ENCODE results near the gene CIZ1.

The CIZ1 gene

GRCh38 chr9:128142061-128142460 lies 49.3 kb downstream of the CIZ1 start:
- WGBS, 2 donors (ENCODE audit: extremely low coverage in 2 of 2, insufficient read length in 2 of 2, insufficient replicate concordance in 1 of 2), result no CpG with 5 or more reads among the region's 4 CpGs
- peak overlapping the region; percentile 68 for H4K91ac ChIP-seq (ENCODE audit: low read depth, low read length, poor library complexity)
- peak overlapping the region; percentile 27 for H3K18ac ChIP-seq (ENCODE audit: low read length)
- H2BK15ac ChIP-seq (ENCODE audit: low read length), result no peak overlapping the region
- H3K27me3 ChIP-seq (ENCODE audit: control insufficient read depth in 3 of 3, insufficient read depth in 3 of 3, low read depth in 1 of 3, low read length in 3 of 3), result peaks cover 0 to 3% (median 0%) of the 10 kb centered on the region in 3 experiments
- no peak overlapping the region for H2BK120ac ChIP-seq (ENCODE audit: low read depth, low read length)
- H2BK5ac ChIP-seq (ENCODE audit: low read length), result no peak overlapping the region
- H3K23ac ChIP-seq (ENCODE audit: low read depth, low read length, poor library complexity), result peak overlapping the region; percentile 44
- H3K79me1 ChIP-seq (ENCODE audit: low read depth, low read length), result no peaks in the 10 kb centered on the region
- no peak overlapping the region for H3K9ac ChIP-seq (ENCODE audit: low read depth, low read length, poor library complexity)
- no peak overlapping the region for H3K4me3 ChIP-seq (ENCODE audit: low read length in 2 of 2)
- no peak overlapping the region for H3K4me2 ChIP-seq (ENCODE audit: insufficient read depth, low read length, poor library complexity, severe bottlenecking)
- no peak overlapping the region for H3K14ac ChIP-seq (ENCODE audit: low read length)
- H3K9me3 ChIP-seq (replicated peaks in 1 of 2; ENCODE audit: control insufficient read depth in 2 of 2, insufficient read depth in 1 of 2, low read depth in 1 of 2, low read length in 2 of 2), result no peaks in the 10 kb centered on the region
- H3K27ac ChIP-seq (replicated peaks; ENCODE audit: low read length), result no peak overlapping the region
- peaks cover 2 to 4% of the 10 kb centered on the region in 2 donors for H3K4me1 ChIP-seq (ENCODE audit: control insufficient read depth in 2 of 2, insufficient read depth in 1 of 2, low read depth in 1 of 2, low read length in 2 of 2)
- no peak overlapping the region for H2BK12ac ChIP-seq (ENCODE audit: low read length)
- H4K8ac ChIP-seq (ENCODE audit: low read depth, low read length), result no peak overlapping the region
- H2AFZ ChIP-seq (ENCODE audit: low read length), result peak overlapping the region; percentile 57
- no peak for DNase-seq (ENCODE audit: low spot score)
- H3K36me3 ChIP-seq (replicated peaks in 1 of 2; ENCODE audit: control insufficient read depth in 2 of 2, insufficient read depth in 2 of 2, low read length in 2 of 2), result no peaks in the 10 kb centered on the region
- no peak overlapping the region for H2AK5ac ChIP-seq (ENCODE audit: low read depth, low read length)
- no peak overlapping the region for H3K4ac ChIP-seq (ENCODE audit: low read length)

- H3K27ac ChIP-seq (replicated peaks; ENCODE audit: low read length), result no peak overlapping the region
- H3K79me1 ChIP-seq (ENCODE audit: low read depth, low read length), result no peaks in the 10 kb centered on the region
- WGBS, 2 donors (ENCODE audit: extremely low coverage in 2 of 2, insufficient read length in 2 of 2, insufficient replicate concordance in 1 of 2), result no CpG with 5 or more reads among the region's 3 CpGs
- no peak overlapping the region for H3K14ac ChIP-seq (ENCODE audit: low read length)
- no peak overlapping the region for H2BK5ac ChIP-seq (ENCODE audit: low read length)
- no peak overlapping the region for H4K91ac ChIP-seq (ENCODE audit: low read depth, low read length, poor library complexity)
- no peak overlapping the region for H3K4ac ChIP-seq (ENCODE audit: low read length)
- no peak overlapping the region for H3K18ac ChIP-seq (ENCODE audit: low read length)
- no peak for DNase-seq (ENCODE audit: low spot score)
- no peak overlapping the region for H3K4me2 ChIP-seq (ENCODE audit: insufficient read depth, low read length, poor library complexity, severe bottlenecking)
- H4K8ac ChIP-seq (ENCODE audit: low read depth, low read length), result no peak overlapping the region
- no peaks in the 10 kb centered on the region for H3K36me3 ChIP-seq (replicated peaks in 1 of 2; ENCODE audit: control insufficient read depth in 2 of 2, insufficient read depth in 2 of 2, low read length in 2 of 2)
- no peak overlapping the region for H2AK5ac ChIP-seq (ENCODE audit: low read depth, low read length)
- no peak overlapping the region for H3K9ac ChIP-seq (ENCODE audit: low read depth, low read length, poor library complexity)
- no peak overlapping the region for H2BK15ac ChIP-seq (ENCODE audit: low read length)
- no peaks in the 10 kb centered on the region for H3K9me3 ChIP-seq (replicated peaks in 1 of 2; ENCODE audit: control insufficient read depth in 2 of 2, insufficient read depth in 1 of 2, low read depth in 1 of 2, low read length in 2 of 2)
- no peak overlapping the region for H2AFZ ChIP-seq (ENCODE audit: low read length)
- no peak overlapping the region for H3K23ac ChIP-seq (ENCODE audit: low read depth, low read length, poor library complexity)
- H3K4me1 ChIP-seq (ENCODE audit: control insufficient read depth in 2 of 2, insufficient read depth in 1 of 2, low read depth in 1 of 2, low read length in 2 of 2), result peaks cover 2 to 4% of the 10 kb centered on the region in 2 donors
- H2BK120ac ChIP-seq (ENCODE audit: low read depth, low read length), result no peak overlapping the region
- no peak overlapping the region for H2BK12ac ChIP-seq (ENCODE audit: low read length)
- H3K4me3 ChIP-seq (ENCODE audit: low read length in 2 of 2), result no peak overlapping the region
- H3K27me3 ChIP-seq (ENCODE audit: control insufficient read depth in 3 of 3, insufficient read depth in 3 of 3, low read depth in 1 of 3, low read length in 3 of 3), result peaks cover 0 to 3% (median 0%) of the 10 kb centered on the region in 3 experiments
These were observed 49.8 kb downstream of the CIZ1 start for GRCh38 chr9:128141604-128142003.

- Histone ChIP-seq H2BK15ac (ENCODE audit: low read length) (no peak overlapping the region), H3K79me1 (ENCODE audit: low read depth, low read length) (no peaks in the 10 kb centered on the region), H3K4me2 (ENCODE audit: insufficient read depth, low read length, poor library complexity, severe bottlenecking) (no peak overlapping the region), H2BK120ac (ENCODE audit: low read depth, low read length) (no peak overlapping the region), H2AFZ (ENCODE audit: low read length) (no peak overlapping the region), H2AK5ac (ENCODE audit: low read depth, low read length) (no peak overlapping the region), H3K9ac (ENCODE audit: low read depth, low read length, poor library complexity) (no peak overlapping the region), H3K14ac (ENCODE audit: low read length) (no peak overlapping the region), H3K36me3 (replicated peaks in 1 of 2; ENCODE audit: control insufficient read depth in 2 of 2, insufficient read depth in 2 of 2, low read length in 2 of 2) (no peaks in the 10 kb centered on the region), H4K8ac (ENCODE audit: low read depth, low read length) (no peak overlapping the region), H3K4ac (ENCODE audit: low read length) (no peak overlapping the region), H3K4me1 (ENCODE audit: control insufficient read depth in 2 of 2, insufficient read depth in 1 of 2, low read depth in 1 of 2, low read length in 2 of 2) (peaks cover 2 to 4% of the 10 kb centered on the region in 2 donors), H3K23ac (ENCODE audit: low read depth, low read length, poor library complexity) (no peak overlapping the region), H2BK5ac (ENCODE audit: low read length) (no peak overlapping the region), H3K18ac (ENCODE audit: low read length) (no peak overlapping the region), H3K27ac (replicated peaks; ENCODE audit: low read length) (no peak overlapping the region), H3K27me3 (ENCODE audit: control insufficient read depth in 3 of 3, insufficient read depth in 3 of 3, low read depth in 1 of 3, low read length in 3 of 3) (peaks cover 0 to 3% (median 0%) of the 10 kb centered on the region in 3 experiments), H3K4me3 (ENCODE audit: low read length in 2 of 2) (no peak overlapping the region), H4K91ac (ENCODE audit: low read depth, low read length, poor library complexity) (no peak overlapping the region), H3K9me3 (replicated peaks in 1 of 2; ENCODE audit: control insufficient read depth in 2 of 2, insufficient read depth in 1 of 2, low read depth in 1 of 2, low read length in 2 of 2) (no peaks in the 10 kb centered on the region), H2BK12ac (ENCODE audit: low read length) (no peak overlapping the region)
- WGBS, 2 donors (ENCODE audit: extremely low coverage in 2 of 2, insufficient read length in 2 of 2, insufficient replicate concordance in 1 of 2), result no CpG with 5 or more reads among the region's 16 CpGs
- no peak for DNase-seq (ENCODE audit: low spot score)
These were observed 51.8 kb downstream of the CIZ1 start for GRCh38 chr9:128139621-128140020.

- H3K27me3 ChIP-seq (ENCODE audit: control insufficient read depth in 3 of 3, insufficient read depth in 3 of 3, low read depth in 1 of 3, low read length in 3 of 3), result peaks cover 0 to 3% (median 0%) of the 10 kb centered on the region in 3 experiments
- H2BK120ac ChIP-seq (ENCODE audit: low read depth, low read length), result no peak overlapping the region
- H3K14ac ChIP-seq (ENCODE audit: low read length), result no peak overlapping the region
- no peak overlapping the region for H2BK15ac ChIP-seq (ENCODE audit: low read length)
- no peak overlapping the region for H2BK5ac ChIP-seq (ENCODE audit: low read length)
- H2AFZ ChIP-seq (ENCODE audit: low read length), result no peak overlapping the region
- no peak for DNase-seq (ENCODE audit: low spot score)
- WGBS, 2 donors (ENCODE audit: extremely low coverage in 2 of 2, insufficient read length in 2 of 2, insufficient replicate concordance in 1 of 2), result no CpG with 5 or more reads among the region's 3 CpGs
- H3K4ac ChIP-seq (ENCODE audit: low read length), result no peak overlapping the region
- H3K4me1 ChIP-seq (ENCODE audit: control insufficient read depth in 2 of 2, insufficient read depth in 1 of 2, low read depth in 1 of 2, low read length in 2 of 2), result peaks cover 2 to 4% of the 10 kb centered on the region in 2 donors
- H4K91ac ChIP-seq (ENCODE audit: low read depth, low read length, poor library complexity), result no peak overlapping the region
- H3K27ac ChIP-seq (replicated peaks; ENCODE audit: low read length), result no peak overlapping the region
- no peak overlapping the region for H2AK5ac ChIP-seq (ENCODE audit: low read depth, low read length)
- H3K4me3 ChIP-seq (ENCODE audit: low read length in 2 of 2), result no peak overlapping the region
- no peaks in the 10 kb centered on the region for H3K79me1 ChIP-seq (ENCODE audit: low read depth, low read length)
- no peaks in the 10 kb centered on the region for H3K36me3 ChIP-seq (replicated peaks in 1 of 2; ENCODE audit: control insufficient read depth in 2 of 2, insufficient read depth in 2 of 2, low read length in 2 of 2)
- H3K18ac ChIP-seq (ENCODE audit: low read length), result peak overlapping the region; percentile 11
- H3K4me2 ChIP-seq (ENCODE audit: insufficient read depth, low read length, poor library complexity, severe bottlenecking), result no peak overlapping the region
- no peak overlapping the region for H3K23ac ChIP-seq (ENCODE audit: low read depth, low read length, poor library complexity)
- H3K9ac ChIP-seq (ENCODE audit: low read depth, low read length, poor library complexity), result no peak overlapping the region
- no peaks in the 10 kb centered on the region for H3K9me3 ChIP-seq (replicated peaks in 1 of 2; ENCODE audit: control insufficient read depth in 2 of 2, insufficient read depth in 1 of 2, low read depth in 1 of 2, low read length in 2 of 2)
- no peak overlapping the region for H4K8ac ChIP-seq (ENCODE audit: low read depth, low read length)
- no peak overlapping the region for H2BK12ac ChIP-seq (ENCODE audit: low read length)
These were observed 53.4 kb downstream of the CIZ1 start for GRCh38 chr9:128138001-128138400.

Data from neuronal stem cell (in vitro differentiated cells).